Mesothelial cell of epicardium (in vitro differentiated cells): ENCODE data around the gene PREB. TPM values are rescaled to one million over a fixed set of nuclear protein-coding genes. Genes with fewer than 3 reads are reported as not detected.
A peak's percentile ranks its signal among the peaks of the same experiment; 100 is the strongest.

Experiments
- DNase-seq, 2 experiments: peaks; one replicate each; pipeline ENCODE4 v3.0.0; 2021; ENCODE audit warnings: low spot score in 2 of 2; ENCODE audit not compliant: unreplicated experiment in 2 of 2
- H3K27ac Mint-ChIP-seq: 2 replicates; pipeline ENCODE4 v1.8.0; 2021; ENCODE audit warnings: mixed read lengths
- H3K27me3 Mint-ChIP-seq: 2 replicates; pipeline ENCODE4 v1.8.0; 2021; ENCODE audit warnings: low read depth, mixed read lengths
- H3K36me3 Mint-ChIP-seq: 2 replicates; pipeline ENCODE4 v1.8.0; 2021; ENCODE audit warnings: mixed read lengths
- H3K4me1 Mint-ChIP-seq: 2 replicates; pipeline ENCODE4 v1.8.0; 2021; ENCODE audit warnings: mixed read lengths
- H3K4me3 Mint-ChIP-seq: 2 replicates; pipeline ENCODE4 v1.8.0; 2021; ENCODE audit warnings: mild to moderate bottlenecking, moderate library complexity, mixed read lengths
- H3K9me3 Mint-ChIP-seq: 2 replicates; pipeline ENCODE4 v1.8.0; 2021; ENCODE audit warnings: mixed read lengths
- CTCF ChIP-seq: fragments of 200-600 bp; sonication (generic); IDR thresholded peaks from one replicate; pipeline ENCODE4 v1.5.0; 2021; ENCODE audit warnings: antibody characterized with exemption; ENCODE audit not compliant: unreplicated experiment
- total RNA-seq: library from RNA; stranded (reverse); gene quantifications from 3 replicates; pipeline ENCODE4 v1.2.1, GENCODE V29; 2021

Gene PREB
- total RNA-seq, 1 donor from 2014 or later: 41.6 TPM

- H3K4me1 Mint-ChIP-seq: peaks cover 12% of the 10 kb centered on the region
- peak overlapping the region; percentile 78 for H3K27ac Mint-ChIP-seq
- H3K4me3 Mint-ChIP-seq: peak overlapping the region; percentile 90
- TF ChIP-seq CTCF: no peak
- H3K9me3 Mint-ChIP-seq: no peaks in the 10 kb centered on the region
- peaks cover 1% of the 10 kb centered on the region for H3K27me3 Mint-ChIP-seq
- no peak for DNase-seq
- peaks cover 9% of the 10 kb centered on the region for H3K36me3 Mint-ChIP-seq
Measured at GRCh38 chr2:27134781-27135477, 493 bp upstream of the PREB start.

GRCh38 chr2:27133195-27133875 is 1.1 kb downstream of the PREB start:
- H3K4me3 Mint-ChIP-seq: peak overlapping the region; percentile 90
- H3K4me1 Mint-ChIP-seq: peaks cover 12% of the 10 kb centered on the region
- peak overlapping the region; percentile 91 for H3K27ac Mint-ChIP-seq
- DNase-seq: no peak
- no peaks in the 10 kb centered on the region for H3K9me3 Mint-ChIP-seq
- no peak for TF ChIP-seq CTCF
- H3K27me3 Mint-ChIP-seq: no peaks in the 10 kb centered on the region
- H3K36me3 Mint-ChIP-seq: peaks cover 9% of the 10 kb centered on the region

- TF ChIP-seq CTCF: no peak
- Mint-ChIP-seq H3K27me3 (no peaks in the 10 kb centered on the region), H3K4me1 (peaks cover 12% of the 10 kb centered on the region), H3K9me3 (no peaks in the 10 kb centered on the region), H3K4me3 (no peak overlapping the region), H3K36me3 (peaks cover 9% of the 10 kb centered on the region), H3K27ac (no peak overlapping the region)
- no peak for DNase-seq
Measured at GRCh38 chr2:27131429-27131828, 3.0 kb downstream of the PREB start.

DNA sequence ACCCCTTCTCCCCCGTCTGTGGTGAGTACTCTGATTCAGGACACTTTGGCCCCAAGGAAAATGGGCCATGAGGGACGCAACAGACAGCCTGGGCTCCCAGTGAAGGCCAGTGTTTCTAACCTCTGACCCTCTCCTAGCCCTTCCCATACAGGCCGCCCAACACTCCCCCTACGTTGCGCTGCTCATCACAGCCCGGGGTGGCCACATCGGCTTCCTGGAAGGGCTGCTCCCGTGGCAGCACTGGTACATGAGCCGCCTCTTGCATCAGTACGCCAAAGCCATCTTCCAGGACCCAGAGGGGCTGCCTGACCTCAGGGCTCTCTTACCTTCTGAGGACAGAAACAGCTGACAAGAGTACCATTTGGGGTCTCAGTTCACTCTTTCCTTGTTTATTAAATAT is 4.0 kb downstream of the PREB start:
- H3K27me3 Mint-ChIP-seq: no peaks in the 10 kb centered on the region
- no peak overlapping the region for H3K27ac Mint-ChIP-seq
- no peak overlapping the region for H3K4me3 Mint-ChIP-seq
- peaks cover 12% of the 10 kb centered on the region for H3K4me1 Mint-ChIP-seq
- peaks cover 9% of the 10 kb centered on the region for H3K36me3 Mint-ChIP-seq
- no peak for TF ChIP-seq CTCF
- H3K9me3 Mint-ChIP-seq: no peaks in the 10 kb centered on the region
- DNase-seq: no peak

DNA sequence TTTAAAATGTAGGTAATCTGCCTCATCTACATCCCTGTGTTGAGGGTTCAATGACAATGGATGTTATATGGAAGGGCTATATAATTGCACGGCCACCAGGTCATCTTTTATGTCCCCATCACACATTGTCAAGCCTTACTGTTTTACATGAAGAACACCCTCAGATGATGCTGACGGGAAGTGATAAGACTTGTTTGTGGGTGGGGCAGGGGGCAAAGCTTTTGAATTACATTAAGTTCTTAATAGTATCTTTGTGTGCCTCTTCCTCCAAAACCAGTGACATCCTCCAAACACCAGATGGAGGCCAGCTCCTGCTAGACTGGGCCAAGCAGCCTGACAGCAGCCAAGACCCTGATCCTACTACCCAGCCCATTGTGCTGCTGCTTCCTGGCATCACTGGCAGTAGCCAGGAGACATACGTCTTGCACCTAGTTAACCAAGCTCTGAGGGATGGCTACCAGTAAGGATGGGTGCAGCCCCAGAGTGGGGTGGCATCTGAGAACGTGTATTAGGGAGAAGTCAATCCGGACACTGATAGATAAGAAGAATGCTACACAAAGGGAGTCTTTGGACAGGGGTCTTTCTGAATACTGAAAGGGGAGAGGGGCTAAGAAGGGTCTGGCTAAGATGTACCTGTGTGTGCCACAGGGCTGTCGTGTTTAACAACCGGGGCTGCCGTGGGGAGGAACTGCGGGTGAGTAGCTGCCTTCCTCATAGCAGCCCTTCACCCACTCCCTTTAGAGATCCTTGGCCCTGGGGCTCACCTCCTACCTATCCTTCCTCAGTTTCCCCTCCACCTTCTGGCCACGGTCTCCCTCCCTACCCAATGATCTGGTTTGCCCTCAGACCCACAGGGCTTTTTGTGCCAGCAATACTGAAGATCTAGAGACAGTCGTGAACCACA is 5.5 kb downstream of the PREB start:
- peaks cover 9% of the 10 kb centered on the region for H3K36me3 Mint-ChIP-seq
- no peak for TF ChIP-seq CTCF
- H3K4me1 Mint-ChIP-seq: peaks cover 12% of the 10 kb centered on the region
- peaks cover 6% of the 10 kb centered on the region for H3K27me3 Mint-ChIP-seq
- H3K4me3 Mint-ChIP-seq: no peak overlapping the region
- DNase-seq: no peak
- H3K9me3 Mint-ChIP-seq: no peaks in the 10 kb centered on the region
- no peak overlapping the region for H3K27ac Mint-ChIP-seq
